Measurements from ENCODE around the gene FARS2.

- no peak for TF ChIP-seq TAF1 (IDR thresholded peaks at IDR 0.05; ENCODE audit: borderline replicate concordance, low read depth, low read length)
- TF ChIP-seq POLR2A (IDR thresholded peaks at IDR 0.05; ENCODE audit: low read depth, low read length), result no peak
- TF ChIP-seq POLR2AphosphoS5 (IDR thresholded peaks at IDR 0.05; ENCODE audit: low read depth, low read length), result no peak
These were observed 269.8 kb downstream of the FARS2 start for GRCh38 chr6:5531161-5531560.
